Measurements from ENCODE around the gene RNU7-1. TPM values are rescaled to one million over a fixed set of nuclear protein-coding genes. Genes with fewer than 3 reads are reported as not detected.

The RNU7-1 gene
- total and polyA plus RNA-seq, 2 donors (not counting 1 experiment from before 2014, with no cell fraction given) = not detected

Other genes starting within 250 kb of the RNU7-1 start
- gene PIANP, start 243.0 kb upstream of the RNU7-1 start, total RNA-seq = under 0.01 and 0.17 TPM in 2 replicates
- gene PIANP, start 243.0 kb upstream of the RNU7-1 start, polyA plus RNA-seq = 0.49 and 0.87 TPM in 2 replicates
- gene COPS7A, start 219.8 kb upstream of the RNU7-1 start, total RNA-seq = 67.0 and 79.1 TPM in 2 replicates
- gene COPS7A, start 219.8 kb upstream of the RNU7-1 start, polyA plus RNA-seq = 114 and 138 TPM in 2 replicates
- gene MLF2, start 190.7 kb upstream of the RNU7-1 start, total RNA-seq = 88.6 and 106 TPM in 2 replicates
- 287 and 289 TPM in 2 replicates for gene MLF2, start 190.7 kb upstream of the RNU7-1 start, polyA plus RNA-seq
- gene PTMS, start 177.5 kb upstream of the RNU7-1 start, total RNA-seq = 29.5 and 63.6 TPM in 2 replicates
- gene PTMS, start 177.5 kb upstream of the RNU7-1 start, polyA plus RNA-seq = 269 and 312 TPM in 2 replicates
- gene LAG3, start 171.3 kb upstream of the RNU7-1 start, total RNA-seq = 0.17 and 0.26 TPM in 2 replicates
- 0.09 and 0.17 TPM in 2 replicates for gene LAG3, start 171.3 kb upstream of the RNU7-1 start, polyA plus RNA-seq
- 14.4 and 27.2 TPM in 2 replicates for gene CD4, start 154.3 kb upstream of the RNU7-1 start, total RNA-seq
- gene CD4, start 154.3 kb upstream of the RNU7-1 start, polyA plus RNA-seq = 50.8 and 152 TPM in 2 replicates
- 11.1 and 11.8 TPM in 2 replicates for gene GPR162, start 122.0 kb upstream of the RNU7-1 start, total RNA-seq
- gene GPR162, start 122.0 kb upstream of the RNU7-1 start, polyA plus RNA-seq = 3.3 and 5.6 TPM in 2 replicates
- gene P3H3, start 115.4 kb upstream of the RNU7-1 start, total RNA-seq = 72.4 and 96.3 TPM in 2 replicates
- 39.8 and 44.0 TPM in 2 replicates for gene P3H3, start 115.4 kb upstream of the RNU7-1 start, polyA plus RNA-seq
- 1.3 and 1.7 TPM in 2 replicates for gene GNB3, start 102.9 kb upstream of the RNU7-1 start, total RNA-seq
- gene GNB3, start 102.9 kb upstream of the RNU7-1 start, polyA plus RNA-seq = 2.7 and 3.7 TPM in 2 replicates
- gene CDCA3, start 92.5 kb upstream of the RNU7-1 start, total RNA-seq = 1.5 and 9.1 TPM in 2 replicates
- 9.4 and 56.9 TPM in 2 replicates for gene CDCA3, start 92.5 kb upstream of the RNU7-1 start, polyA plus RNA-seq
- 53.4 and 69.9 TPM in 2 replicates for gene USP5, start 91.7 kb upstream of the RNU7-1 start, total RNA-seq
- gene USP5, start 91.7 kb upstream of the RNU7-1 start, polyA plus RNA-seq = 42.2 and 66.3 TPM in 2 replicates
- 906 and 934 TPM in 2 replicates for gene TPI1, start 76.3 kb upstream of the RNU7-1 start, total RNA-seq
- 1,617 and 1,654 TPM in 2 replicates for gene TPI1, start 76.3 kb upstream of the RNU7-1 start, polyA plus RNA-seq
- 12.7 and 12.8 TPM in 2 replicates for gene SPSB2, start 70.5 kb upstream of the RNU7-1 start, total RNA-seq
- 1.8 and 2.5 TPM in 2 replicates for gene SPSB2, start 70.5 kb upstream of the RNU7-1 start, polyA plus RNA-seq
- gene LRRC23, start 39.0 kb upstream of the RNU7-1 start, total RNA-seq = 9.6 and 14.9 TPM in 2 replicates
- gene LRRC23, start 39.0 kb upstream of the RNU7-1 start, polyA plus RNA-seq = 5.6 and 6.4 TPM in 2 replicates
- gene ENO2, start 29.2 kb upstream of the RNU7-1 start, total RNA-seq = 20.3 TPM in 2 replicates
- gene ENO2, start 29.2 kb upstream of the RNU7-1 start, polyA plus RNA-seq = 29.4 and 43.0 TPM in 2 replicates
- gene ATN1, start 15.9 kb upstream of the RNU7-1 start, total RNA-seq = 8.2 and 21.5 TPM in 2 replicates
- gene ATN1, start 15.9 kb upstream of the RNU7-1 start, polyA plus RNA-seq = 9.4 and 14.5 TPM in 2 replicates
- 107 and 177 TPM in 2 replicates for gene C12orf57, start 206 bp downstream of the RNU7-1 start, total RNA-seq
- gene C12orf57, start 206 bp downstream of the RNU7-1 start, polyA plus RNA-seq = 172 and 220 TPM in 2 replicates
- 0.26 TPM in 1 of 2 replicates, not detected in the other for gene PTPN6, start 7.5 kb downstream of the RNU7-1 start, total RNA-seq
- gene PTPN6, start 7.5 kb downstream of the RNU7-1 start, polyA plus RNA-seq = 0.06 TPM in 1 of 2 replicates, not detected in the other
- 112 and 169 TPM in 2 replicates for gene PHB2, start 26.8 kb downstream of the RNU7-1 start, total RNA-seq
- gene PHB2, start 26.8 kb downstream of the RNU7-1 start, polyA plus RNA-seq = 193 and 266 TPM in 2 replicates
- 27.4 and 31.6 TPM in 2 replicates for gene EMG1, start 27.1 kb downstream of the RNU7-1 start, total RNA-seq
- gene EMG1, start 27.1 kb downstream of the RNU7-1 start, polyA plus RNA-seq = 33.4 and 46.4 TPM in 2 replicates
- gene LPCAT3, start 74.7 kb downstream of the RNU7-1 start, total RNA-seq = 10.0 and 11.4 TPM in 2 replicates
- 48.5 and 54.0 TPM in 2 replicates for gene LPCAT3, start 74.7 kb downstream of the RNU7-1 start, polyA plus RNA-seq
- 997 and 1,549 TPM in 2 replicates for gene C1S, start 116.9 kb downstream of the RNU7-1 start, total RNA-seq
- 265 and 507 TPM in 2 replicates for gene C1S, start 116.9 kb downstream of the RNU7-1 start, polyA plus RNA-seq
- 407 and 650 TPM in 2 replicates for gene C1R, start 148.6 kb downstream of the RNU7-1 start, total RNA-seq
- gene C1R, start 148.6 kb downstream of the RNU7-1 start, polyA plus RNA-seq = 284 and 617 TPM in 2 replicates
- gene C1RL, start 165.4 kb downstream of the RNU7-1 start, total RNA-seq = 34.4 and 64.9 TPM in 2 replicates
- gene C1RL, start 165.4 kb downstream of the RNU7-1 start, polyA plus RNA-seq = 26.8 and 46.2 TPM in 2 replicates
- 0.26 TPM in 1 of 2 replicates, not detected in the other for gene RBP5, start 185.1 kb downstream of the RNU7-1 start, total RNA-seq
- not detected in 2 replicates for gene RBP5, start 185.1 kb downstream of the RNU7-1 start, polyA plus RNA-seq
- gene CLSTN3, start 186.6 kb downstream of the RNU7-1 start, total RNA-seq = 9.5 and 23.5 TPM in 2 replicates
- gene CLSTN3, start 186.6 kb downstream of the RNU7-1 start, polyA plus RNA-seq = 8.3 and 11.9 TPM in 2 replicates
- 23.3 and 28.0 TPM in 2 replicates for gene PEX5, start 245.9 kb downstream of the RNU7-1 start, total RNA-seq
- gene PEX5, start 245.9 kb downstream of the RNU7-1 start, polyA plus RNA-seq = 14.4 and 18.7 TPM in 2 replicates